NCI-H226 (cell line): ENCODE data around the gene SLC44A4.
A peak's percentile ranks its signal among the peaks of the same experiment; 100 is the strongest.
"Not testable (repeated sequence)": the region's sequence is repeated elsewhere in the genome, so short reads cannot be mapped to it uniquely, and the experiment has no call there.

Source experiments
- DNase-seq: peaks from one replicate; pipeline ENCODE4 v3.0.0-alpha.2; 2015

The SLC44A4 gene

GRCh38 chr6:31878222-31878621 lies 575 bp downstream of the SLC44A4 start:
- no peak for DNase-seq

DNA sequence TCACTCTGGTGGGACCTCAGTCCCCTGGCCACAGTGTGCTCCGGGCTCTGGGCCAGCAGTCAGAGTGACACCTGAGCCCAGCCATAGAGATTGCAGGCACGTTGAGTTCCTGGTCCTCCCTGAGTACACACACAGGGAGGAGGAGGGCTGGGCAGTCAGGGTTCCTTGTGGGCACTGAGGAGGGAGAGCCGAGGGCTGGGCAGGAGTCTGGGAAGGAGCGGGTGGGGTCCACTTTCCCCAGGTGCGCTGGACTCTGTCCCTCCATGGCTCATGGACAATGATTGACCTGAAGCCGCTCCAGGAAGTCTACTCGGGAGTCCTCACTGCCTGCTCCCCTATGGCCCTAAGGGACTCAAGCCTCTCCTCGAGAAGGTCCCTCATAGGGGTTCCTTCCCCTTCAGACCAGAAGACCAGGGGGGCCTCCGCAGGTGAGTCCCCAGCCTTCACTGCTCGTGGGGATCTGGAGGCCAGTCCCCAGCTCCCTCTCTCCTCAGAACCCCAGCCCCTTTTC lies 1.1 kb downstream of the SLC44A4 start:
- no peak for DNase-seq

- DNase-seq, result no peak
Measured at GRCh38 chr6:31877125-31877650, 1.6 kb downstream of the SLC44A4 start.

DNA sequence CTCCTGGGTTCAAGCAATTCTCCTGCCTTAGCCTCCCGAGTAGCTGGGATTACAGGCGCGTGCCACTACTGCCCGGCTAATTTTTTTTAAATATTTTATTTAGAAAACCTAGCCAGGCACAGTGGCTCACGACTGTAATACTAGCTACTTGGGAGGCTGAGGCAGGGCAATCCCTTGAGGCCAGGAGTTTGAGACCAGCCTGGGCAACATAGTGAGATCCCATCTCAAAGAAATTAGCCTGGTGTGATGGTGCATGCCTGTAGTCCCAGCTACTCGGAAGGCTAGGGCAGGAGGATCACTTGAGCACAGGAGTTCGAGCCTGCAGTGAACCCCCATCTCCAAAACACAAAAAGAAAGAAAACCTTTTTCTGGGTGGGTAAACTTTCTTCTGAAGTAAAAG lies 2.4 kb downstream of the SLC44A4 start:
- DNase-seq, result no peak

DNA sequence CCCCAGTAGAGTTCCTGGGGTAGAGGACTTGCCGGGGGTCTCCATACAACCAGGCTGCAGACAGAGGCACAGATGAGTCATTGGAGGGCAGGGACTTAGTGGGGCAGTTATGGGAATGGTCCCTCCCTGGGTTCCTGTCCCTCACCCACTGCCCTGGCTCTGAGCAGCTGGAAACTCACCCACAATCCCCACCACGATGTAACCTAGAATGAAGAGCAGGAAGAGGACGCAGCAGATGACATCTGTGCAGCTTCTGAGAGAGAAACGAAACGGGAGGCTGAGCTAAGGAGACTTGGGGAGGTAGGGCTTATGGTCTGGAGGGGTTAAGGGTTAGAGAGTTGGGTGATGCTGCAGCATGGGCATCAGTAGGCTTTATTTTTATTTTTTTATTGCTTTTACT lies 2.9 kb downstream of the SLC44A4 start:
- no peak for DNase-seq

- DNase-seq, result no peak
Measured at GRCh38 chr6:31874836-31875572, 3.8 kb downstream of the SLC44A4 start.

DNA sequence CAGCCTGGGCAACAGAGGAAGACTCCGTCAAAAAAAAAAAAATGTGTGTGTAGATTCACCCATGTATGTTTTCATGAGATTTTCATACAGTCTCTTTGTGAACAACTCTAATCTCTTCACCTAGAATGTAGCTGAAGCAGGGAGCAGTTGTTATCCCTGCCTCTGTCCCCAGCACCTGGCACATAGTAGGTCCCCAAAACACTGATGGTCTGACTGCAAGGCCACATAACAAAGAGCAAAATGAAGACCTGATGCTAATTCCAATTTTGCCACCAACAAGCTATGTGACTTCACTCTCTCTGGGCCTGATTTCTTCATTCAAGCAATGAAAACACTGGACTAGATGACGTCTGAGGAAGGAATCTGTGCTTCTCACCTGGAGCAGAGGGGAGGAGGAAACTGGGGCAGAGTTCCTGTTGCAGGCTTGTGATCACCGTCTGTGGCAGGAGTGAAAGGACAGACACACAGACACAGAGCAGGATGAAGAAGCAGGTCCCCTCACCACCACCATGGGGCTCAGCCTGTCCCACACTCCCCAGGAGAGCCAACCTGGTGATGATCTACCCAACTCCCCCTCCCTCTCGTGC lies 4.6 kb downstream of the SLC44A4 start:
- no peak for DNase-seq

- no peak for DNase-seq
Measured at GRCh38 chr6:31871046-31871659, 7.6 kb downstream of the SLC44A4 start.

- no peak for DNase-seq
Measured at GRCh38 chr6:31870385-31870921, 8.3 kb downstream of the SLC44A4 start.

- no peak for DNase-seq
Measured at GRCh38 chr6:31869343-31869742, 9.5 kb downstream of the SLC44A4 start.

GRCh38 chr6:31868658-31868971 lies 10.2 kb downstream of the SLC44A4 start:
- not testable (repeated sequence) for DNase-seq

GRCh38 chr6:31865205-31866118 lies 13.3 kb downstream of the SLC44A4 start:
- DNase-seq, result no peak

DNA sequence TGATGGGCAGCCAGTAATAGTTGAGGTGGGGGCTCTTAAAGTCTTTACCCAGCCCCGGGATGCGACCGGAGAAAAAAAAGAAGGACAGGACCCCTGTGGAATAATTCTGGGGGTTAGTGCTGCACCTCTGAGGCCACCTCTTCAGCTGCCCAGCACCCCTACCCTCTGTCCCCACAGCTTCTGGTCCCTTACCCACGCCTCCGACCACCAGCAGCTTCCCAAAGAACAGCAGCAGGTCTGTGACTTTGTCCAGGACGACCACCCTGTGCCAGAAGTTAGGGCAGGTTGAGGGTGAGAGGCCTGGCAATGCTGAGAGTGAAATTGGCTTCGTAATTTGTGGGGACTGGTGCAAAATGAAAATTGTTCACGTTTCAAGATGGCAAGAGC lies 14.0 kb downstream of the SLC44A4 start:
- no peak for DNase-seq

DNA sequence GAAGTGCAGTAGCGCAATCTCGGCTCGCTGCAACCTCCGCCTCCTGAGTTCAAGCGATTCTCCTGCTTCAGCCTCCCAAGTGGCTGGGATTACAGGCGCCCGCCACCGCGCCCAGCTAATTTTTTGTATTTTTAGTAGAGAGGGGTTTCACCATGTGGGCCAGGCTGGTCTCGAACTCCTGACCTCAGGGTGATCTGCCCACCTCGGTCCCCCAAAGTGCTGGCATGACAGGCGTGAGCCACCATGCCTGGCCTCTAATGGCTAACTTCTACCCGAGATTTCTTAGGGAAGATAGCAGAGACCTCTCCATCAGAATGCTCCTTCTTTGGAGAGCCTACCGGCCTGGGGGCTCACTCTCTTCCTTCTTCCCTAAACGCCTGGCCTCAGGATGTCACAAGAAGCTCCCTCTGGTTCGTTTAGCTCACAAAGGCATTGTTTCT lies 14.7 kb downstream of the SLC44A4 start:
- DNase-seq, result not testable (repeated sequence)

- peak; percentile 100 for DNase-seq
Measured at GRCh38 chr6:31862344-31863235, 16.2 kb downstream of the SLC44A4 start, which contains the start of gene NEU1. Gene NEU1, minus strand, starts transcription at chr6:31862821. Its CDS starts 45 bp downstream, at chr6:31862776.

DNA sequence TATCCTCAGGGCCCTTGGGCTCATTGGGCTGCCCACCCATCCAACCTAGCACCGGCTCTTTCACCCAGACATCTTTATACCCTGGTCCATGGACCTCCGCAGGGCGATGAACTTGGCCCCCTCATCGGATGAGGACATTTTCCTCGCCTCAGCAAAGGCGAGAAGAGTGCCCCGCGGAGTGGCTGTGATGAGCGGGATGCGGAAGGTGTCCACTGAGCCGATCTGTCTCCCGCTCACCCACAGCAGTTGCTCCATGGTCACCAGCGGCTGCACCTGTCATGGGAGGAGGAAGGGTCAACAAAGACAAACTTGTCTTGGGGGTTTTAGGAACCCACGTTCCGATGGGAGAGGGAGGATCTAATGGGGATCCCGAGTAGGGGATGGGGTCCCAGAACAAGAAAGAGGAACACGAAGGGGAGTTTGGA lies 16.9 kb downstream of the SLC44A4 start:
- no peak for DNase-seq

GRCh38 chr6:31861150-31861549 lies 17.6 kb downstream of the SLC44A4 start:
- DNase-seq, result no peak

GRCh38 chr6:31860349-31860748 lies 18.4 kb downstream of the SLC44A4 start:
- DNase-seq, result no peak

GRCh38 chr6:31859923-31860322 lies 18.9 kb downstream of the SLC44A4 start:
- no peak for DNase-seq

DNA sequence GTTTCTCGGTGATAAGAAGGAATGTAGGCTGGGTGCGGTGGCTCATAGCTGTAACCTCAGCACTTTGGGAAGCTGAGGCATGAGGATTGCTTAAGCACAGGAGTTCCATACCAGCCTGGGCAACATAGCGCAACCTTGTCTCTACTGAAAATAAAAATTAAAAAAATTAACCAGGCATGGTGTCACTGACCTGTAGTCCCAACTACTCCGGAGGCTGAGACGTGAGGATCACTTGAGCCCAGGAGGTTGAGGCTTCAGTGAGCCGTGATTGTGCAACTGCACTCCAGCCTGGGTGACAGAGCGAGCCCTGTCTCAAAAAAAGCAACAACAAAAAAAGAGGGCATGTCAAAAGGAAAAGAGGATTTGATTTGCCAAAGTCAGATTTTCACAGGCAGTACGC lies 20.1 kb downstream of the SLC44A4 start:
- DNase-seq, result no peak

GRCh38 chr6:31857774-31858173 lies 21.0 kb downstream of the SLC44A4 start:
- not testable (repeated sequence) for DNase-seq
